ENCODE data around the gene ZNF512B. TPM values are rescaled to one million over a fixed set of nuclear protein-coding genes. Genes with fewer than 3 reads are reported as not detected.

ZNF512B gene
- polyA plus RNA-seq, 2 of the 4 experiments (the other 2 are of a cell fraction): 2.1 to 16.8 TPM

DNA sequence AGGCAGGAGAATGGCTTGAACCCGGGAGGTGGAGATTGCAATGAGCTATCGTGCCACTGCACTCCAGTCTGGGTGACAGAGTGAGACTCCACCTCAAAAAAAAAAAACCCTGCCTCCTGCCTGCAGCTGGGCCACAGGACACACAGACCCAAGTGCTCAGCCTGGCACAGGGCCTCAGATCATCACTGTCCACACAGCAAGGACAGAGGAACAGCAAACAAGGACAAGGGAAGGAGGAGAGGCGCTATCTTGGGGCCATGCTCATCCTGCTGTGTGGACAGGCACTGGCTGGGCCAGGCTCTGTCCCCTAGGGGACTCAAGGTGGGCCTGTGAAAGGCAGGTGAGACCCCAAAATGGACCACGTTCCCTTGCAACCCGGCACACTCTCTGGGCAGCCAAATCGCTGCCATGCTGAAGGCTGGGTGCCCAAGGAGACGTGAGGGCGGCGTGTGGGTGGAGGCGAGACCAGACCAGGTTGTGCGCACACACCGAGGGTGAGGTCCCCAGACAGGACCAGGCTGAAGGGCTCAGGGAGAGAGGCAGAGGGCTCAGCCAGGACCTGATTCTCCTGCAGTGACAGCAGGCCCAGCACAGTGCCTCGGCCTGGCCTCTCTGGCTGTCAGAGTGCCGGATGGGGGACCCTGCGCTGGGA lies 22.6 kb downstream of the ZNF512B start:
- 89% methylated on average over 15 of the region's 15 CpGs for WGBS (ENCODE audit: missing lambda C conversion rate)
- H3K27ac ChIP-seq: no peak overlapping the region
- DNase-seq (ENCODE audit: low read depth in 1 of 2, low spot score in 1 of 2) (no peak), FAIRE-seq (no peak), ATAC-seq (no peak)
- H3K4me1 ChIP-seq: peaks cover 28% of the 10 kb centered on the region
- H3K4me3 ChIP-seq: no peak overlapping the region
- ChIA-PET CTCF (interaction anchor here (1.0 kb wide), 1 partner anchor 409 kb away, joined by 3 read pairs; no protein-coding TSS in a partner anchor), POLR2A (interaction anchor here (0.6 kb wide), 1 partner anchor 9 kb away, joined by 3 read pairs; the partner anchor contains the start of gene UCKL1)
- H3K4me2 ChIP-seq: no peak overlapping the region
- TF ChIP-seq POLR2AphosphoS2 (conservative IDR thresholded peaks at IDR 0.05; ENCODE audit: low read length) (no peak), CBX2 (IDR thresholded peaks at IDR 0.05; ENCODE audit: borderline replicate concordance, low read depth) (no peak), FOSB (CRISPR knock-in tag; IDR thresholded peaks at IDR 0.05) (no peak), MAX (IDR thresholded peaks at IDR 0.05) (no peak), PHF8 (IDR thresholded peaks at IDR 0.05; ENCODE audit: borderline replicate concordance, low read depth) (no peak), FOSL2 (IDR thresholded peaks at IDR 0.05) (no peak), FOSL2 (CRISPR knock-in tag; IDR thresholded peaks at IDR 0.05) (no peak), ATOH8 (CRISPR knock-in tag; IDR thresholded peaks at IDR 0.05; ENCODE audit: low read depth) (no peak), HOXB13 (CRISPR knock-in tag; IDR thresholded peaks at IDR 0.05; ENCODE audit: low read depth) (no peak), TFCP2L1 (CRISPR knock-in tag; IDR thresholded peaks at IDR 0.05) (no peak), MYC (IDR thresholded peaks at IDR 0.05; ENCODE audit: borderline replicate concordance, low read length) (no peak)
- no peaks in the 10 kb centered on the region for H3K9me3 ChIP-seq

- no peak for ATAC-seq
Observed at GRCh38 chr20:63945921-63946920, 23.5 kb downstream of the ZNF512B start.

More at GRCh38 chr20:63945921-63946920, 23.5 kb downstream of the ZNF512B start:
- FAIRE-seq (no peak), DNase-seq (ENCODE audit: low read depth in 1 of 2, low spot score in 1 of 2) (no peak)
- WGBS (ENCODE audit: missing lambda C conversion rate): 93% methylated on average over 23 of the region's 39 CpGs
- peaks cover 26% of the 10 kb centered on the region for H3K4me1 ChIP-seq
- CTCF ChIA-PET: interaction anchor here (0.7 to 2.0 kb wide), 6 partner anchors 9 to 409 kb away, joined by 3 to 7 read pairs (median 3); partner anchors contain the start of gene UCKL1
- no peak overlapping the region for H3K4me3 ChIP-seq
- H3K4me2 ChIP-seq: no peak overlapping the region
- H3K27ac ChIP-seq: no peak overlapping the region
- POLR2A ChIA-PET: interaction anchor here (0.6 kb wide), 1 partner anchor 10 kb away, joined by 3 read pairs; the partner anchor contains the start of gene UCKL1
- H3K9me3 ChIP-seq: no peaks in the 10 kb centered on the region
- TF ChIP-seq HOXB13 (CRISPR knock-in tag; IDR thresholded peaks at IDR 0.05; ENCODE audit: low read depth) (no peak), CHD2 (IDR thresholded peaks at IDR 0.05; ENCODE audit: low read length, partially characterized antibody) (no peak), MAX (IDR thresholded peaks at IDR 0.05) (no peak), MAZ (IDR thresholded peaks at IDR 0.05; ENCODE audit: borderline replicate concordance, low read depth, low read length) (no peak), RAD21 (conservative IDR thresholded peaks at IDR 0.05 in 1 of 2, IDR thresholded peaks at IDR 0.05 in 1 of 2) (no peak), RFX5 (IDR thresholded peaks at IDR 0.05) (no peak), EHF (CRISPR knock-in tag; IDR thresholded peaks at IDR 0.05) (no peak), EHMT2 (IDR thresholded peaks at IDR 0.05; ENCODE audit: low read depth) (no peak), ZSCAN20 (CRISPR knock-in tag; IDR thresholded peaks at IDR 0.05) (no peak), FOXS1 (CRISPR knock-in tag; IDR thresholded peaks at IDR 0.05) (no peak), NR3C1 (IDR thresholded peaks at IDR 0.05) (no peak), ZNF302 (CRISPR knock-in tag; IDR thresholded peaks at IDR 0.05) (no peak), SREBF2 (IDR thresholded peaks at IDR 0.05) (no peak), BHLHE40 (IDR thresholded peaks at IDR 0.05; ENCODE audit: low read depth, low read length) (no peak), JUN (IDR thresholded peaks at IDR 0.05) (no peak), FOSL2 (IDR thresholded peaks at IDR 0.05) (no peak), FOSL2 (CRISPR knock-in tag; IDR thresholded peaks at IDR 0.05) (no peak), SMC3 (IDR thresholded peaks at IDR 0.05) (no peak)
- TF ChIP-seq, protein P1, sequence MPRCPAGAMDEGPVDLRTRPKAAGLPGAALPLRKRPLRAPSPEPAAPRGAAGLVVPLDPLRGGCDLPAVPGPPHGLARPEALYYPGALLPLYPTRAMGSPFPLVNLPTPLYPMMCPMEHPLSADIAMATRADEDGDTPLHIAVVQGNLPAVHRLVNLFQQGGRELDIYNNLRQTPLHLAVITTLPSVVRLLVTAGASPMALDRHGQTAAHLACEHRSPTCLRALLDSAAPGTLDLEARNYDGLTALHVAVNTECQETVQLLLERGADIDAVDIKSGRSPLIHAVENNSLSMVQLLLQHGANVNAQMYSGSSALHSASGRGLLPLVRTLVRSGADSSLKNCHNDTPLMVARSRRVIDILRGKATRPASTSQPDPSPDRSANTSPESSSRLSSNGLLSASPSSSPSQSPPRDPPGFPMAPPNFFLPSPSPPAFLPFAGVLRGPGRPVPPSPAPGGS (IDR thresholded peaks at IDR 0.05): no peak
- TF ChIP-seq, protein P2, sequence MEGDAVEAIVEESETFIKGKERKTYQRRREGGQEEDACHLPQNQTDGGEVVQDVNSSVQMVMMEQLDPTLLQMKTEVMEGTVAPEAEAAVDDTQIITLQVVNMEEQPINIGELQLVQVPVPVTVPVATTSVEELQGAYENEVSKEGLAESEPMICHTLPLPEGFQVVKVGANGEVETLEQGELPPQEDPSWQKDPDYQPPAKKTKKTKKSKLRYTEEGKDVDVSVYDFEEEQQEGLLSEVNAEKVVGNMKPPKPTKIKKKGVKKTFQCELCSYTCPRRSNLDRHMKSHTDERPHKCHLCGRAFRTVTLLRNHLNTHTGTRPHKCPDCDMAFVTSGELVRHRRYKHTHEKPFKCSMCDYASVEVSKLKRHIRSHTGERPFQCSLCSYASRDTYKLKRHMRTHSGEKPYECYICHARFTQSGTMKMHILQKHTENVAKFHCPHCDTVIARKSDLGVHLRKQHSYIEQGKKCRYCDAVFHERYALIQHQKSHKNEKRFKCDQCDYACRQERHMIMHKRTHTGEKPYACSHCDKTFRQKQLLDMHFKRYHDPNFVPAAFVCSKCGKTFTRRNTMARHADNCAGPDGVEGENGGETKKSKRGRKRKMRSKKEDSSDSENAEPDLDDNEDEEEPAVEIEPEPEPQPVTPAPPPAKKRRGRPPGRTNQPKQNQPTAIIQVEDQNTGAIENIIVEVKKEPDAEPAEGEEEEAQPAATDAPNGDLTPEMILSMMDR (IDR thresholded peaks at IDR 0.05): no peak

Measured in A549 (cell line).